Measurements from ENCODE around the gene KIAA0232. TPM values are rescaled to one million over a fixed set of nuclear protein-coding genes. Genes with fewer than 3 reads are reported as not detected.

Gene KIAA0232
- polyA plus RNA-seq, 4 donors = 37.7 to 45.8 (median 44.1) TPM

GRCh38 chr4:6932918-6933317 lies 150.4 kb downstream of the KIAA0232 start:
- no peak for DNase-seq (ENCODE audit: low read depth in 4 of 4, low spot score in 3 of 4)

Other genes starting within 250 kb of the KIAA0232 start
- 10 to 100 TPM; 17.9 to 19.5 (median 18.3) TPM for gene MAN2B2, start 207.5 kb upstream of the KIAA0232 start, polyA plus RNA-seq (ENCODE audit: insufficient read length in 4 of 4)
- gene MRFAP1, start 142.0 kb upstream of the KIAA0232 start, polyA plus RNA-seq (ENCODE audit: insufficient read length in 4 of 4) = 100 to 1,000 TPM; 446 to 482 (median 461) TPM
- gene S100P, start 88.8 kb upstream of the KIAA0232 start, polyA plus RNA-seq (ENCODE audit: insufficient read length in 4 of 4) = 10 to 100 TPM in 2 of 4 donors, 1 to 10 TPM in 1, under 1 TPM in 1; 0.86 to 30.4 (median 17.4) TPM
- 100 to 1,000 TPM; 119 to 143 (median 137) TPM for gene MRFAP1L1, start 72.9 kb upstream of the KIAA0232 start, polyA plus RNA-seq (ENCODE audit: insufficient read length in 4 of 4)
- 10 to 100 TPM; 11.7 to 15.3 (median 12.8) TPM for gene BLOC1S4, start 66.6 kb upstream of the KIAA0232 start, polyA plus RNA-seq (ENCODE audit: insufficient read length in 4 of 4)
- 10 to 100 TPM; 55.9 to 67.6 (median 62.0) TPM for gene TBC1D14, start 127.1 kb downstream of the KIAA0232 start, polyA plus RNA-seq (ENCODE audit: insufficient read length in 4 of 4)